Suprapubic skin (tissue), 4 donors: Measurements from ENCODE around the gene TMEM53.

ENCODE experiments used
- CTCF ChIP-seq, 2 donors: fragments of 200-600 bp in 1 of 2; fragments of 450-650 bp in 1 of 2; sonication (generic) in 1 of 2; IDR thresholded peaks; one replicate each; pipeline ENCODE4 v1.5.1; 2016 to 2019; ENCODE audit warnings: antibody characterized with exemption in 2 of 2, mild to moderate bottlenecking in 1 of 2, moderate library complexity in 1 of 2
- POLR2A ChIP-seq, 2 donors: fragments of 450-650 bp; IDR thresholded peaks; one replicate each; pipeline ENCODE4 v1.6.1; 2017; ENCODE audit warnings: antibody characterized with exemption in 2 of 2, mild to moderate bottlenecking in 2 of 2, moderate library complexity in 2 of 2
- POLR2AphosphoS5 ChIP-seq, 3 donors: sonication (generic); formaldehyde crosslinking; IDR thresholded peaks; one replicate each; pipeline ENCODE4 v1.6.1; 2017; ENCODE audit warnings: antibody characterized with exemption in 3 of 3

- TF ChIP-seq CTCF (IDR thresholded peaks at IDR 0.05), result no peak
- no peak for TF ChIP-seq POLR2A (IDR thresholded peaks at IDR 0.05)
- TF ChIP-seq POLR2AphosphoS5 (IDR thresholded peaks at IDR 0.05), result no peak
Measured at GRCh38 chr1:44685218-44685617, 10.9 kb upstream of the TMEM53 start.
